Muscle of leg (tissue), 11 donors: ENCODE results near the gene ANKS1A. TPM values are rescaled to one million over a fixed set of nuclear protein-coding genes. Genes with fewer than 3 reads are reported as not detected.

Experiments
- DNase-seq: peaks from one replicate; pipeline ENCODE4 v3.0.0; 2013
- H3K27ac ChIP-seq: one replicate; pipeline ENCODE4 v1.5.1; 2013; ENCODE audit warnings: mild to moderate bottlenecking, low read length, control low read depth
- H3K27me3 ChIP-seq: one replicate; pipeline ENCODE4 v1.6.1; 2013; ENCODE audit warnings: low read length; ENCODE audit not compliant: control insufficient read depth, insufficient read depth
- H3K36me3 ChIP-seq: one replicate; pipeline ENCODE4 v1.6.1; 2013; ENCODE audit warnings: low read length; ENCODE audit not compliant: control insufficient read depth, insufficient read depth
- H3K4me1 ChIP-seq: one replicate; pipeline ENCODE4 v1.6.1; 2013; ENCODE audit warnings: low read length; ENCODE audit not compliant: control insufficient read depth, insufficient read depth
- H3K4me3 ChIP-seq: one replicate; pipeline ENCODE4 v1.5.1; 2013; ENCODE audit warnings: low read length, control low read depth
- H3K9me3 ChIP-seq: replicated peaks from 2 replicates; pipeline ENCODE4 v1.6.1; 2013; ENCODE audit warnings: low read depth, low read length; ENCODE audit not compliant: control insufficient read depth
- WGBS: methylation state at CpG from one replicate; pipeline ENCODE4 v1.1.5; 2013; ENCODE audit warnings: missing lambda C conversion rate; ENCODE audit not compliant: insufficient coverage; 5-methylcytosine and 5-hydroxymethylcytosine counted together
- polyA plus RNA-seq, 8 donors: library from polyadenylated mRNA; unstranded; fragments of 120-200 nt; gene quantifications; one replicate each; pipeline versions ENCODE4 v1.2.1 to v1.2.3, GENCODE V29; 2013; ENCODE audit warnings: inconsistent platforms in 1 of 8, low replicate concordance in 1 of 8; ENCODE audit not compliant: insufficient read length in 8 of 8, insufficient read depth in 1 of 8
- total RNA-seq: library from RNA; stranded (reverse); fragments of 120-200 nt; gene quantifications from one replicate; pipeline ENCODE4 v1.2.4, GENCODE V29; 2013

ANKS1A gene
- total and polyA plus RNA-seq, 9 donors: 22.7 to 56.0 (median 39.8) TPM

GRCh38 chr6:35025232-35026188 lies 136.5 kb downstream of the ANKS1A start:
- WGBS: 60% methylated on average over 1 of the region's 11 CpGs
- DNase-seq: no peak
- no peaks in the 10 kb centered on the region for H3K9me3 ChIP-seq
- H3K4me1 ChIP-seq: peaks cover 35% of the 10 kb centered on the region
- no peaks in the 10 kb centered on the region for H3K27me3 ChIP-seq
- peak overlapping the region; percentile 88 for H3K27ac ChIP-seq
- peaks cover 26% of the 10 kb centered on the region for H3K36me3 ChIP-seq
- H3K4me3 ChIP-seq: no peak overlapping the region

- H3K27me3 ChIP-seq: no peaks in the 10 kb centered on the region
- no peaks in the 10 kb centered on the region for H3K9me3 ChIP-seq
- H3K36me3 ChIP-seq: peaks cover 29% of the 10 kb centered on the region
- peaks cover 23% of the 10 kb centered on the region for H3K4me1 ChIP-seq
- WGBS: 50% methylated on average over 2 of the region's 5 CpGs
- no peak for DNase-seq
- H3K4me3 ChIP-seq: no peak overlapping the region
- no peak overlapping the region for H3K27ac ChIP-seq
Observed at GRCh38 chr6:35026434-35027222, 137.6 kb downstream of the ANKS1A start.

- DNase-seq: no peak
- peaks cover 29% of the 10 kb centered on the region for H3K36me3 ChIP-seq
- 100% methylated on average over 2 of the region's 2 CpGs for WGBS
- no peak overlapping the region for H3K4me3 ChIP-seq
- no peak overlapping the region for H3K27ac ChIP-seq
- H3K9me3 ChIP-seq: no peaks in the 10 kb centered on the region
- H3K27me3 ChIP-seq: no peaks in the 10 kb centered on the region
- peaks cover 22% of the 10 kb centered on the region for H3K4me1 ChIP-seq
Observed at GRCh38 chr6:35027807-35028206, 138.8 kb downstream of the ANKS1A start.

GRCh38 chr6:35028781-35029769 lies 140.0 kb downstream of the ANKS1A start:
- 100% methylated on average over 3 of the region's 9 CpGs for WGBS
- H3K36me3 ChIP-seq: peaks cover 27% of the 10 kb centered on the region
- H3K4me1 ChIP-seq: peaks cover 12% of the 10 kb centered on the region
- no peak overlapping the region for H3K4me3 ChIP-seq
- no peak overlapping the region for H3K27ac ChIP-seq
- no peaks in the 10 kb centered on the region for H3K27me3 ChIP-seq
- H3K9me3 ChIP-seq: no peaks in the 10 kb centered on the region
- DNase-seq: no peak

GRCh38 chr6:35030099-35030498 lies 141.0 kb downstream of the ANKS1A start:
- H3K4me1 ChIP-seq: peaks cover 11% of the 10 kb centered on the region
- H3K36me3 ChIP-seq: peaks cover 29% of the 10 kb centered on the region
- no peak overlapping the region for H3K27ac ChIP-seq
- H3K9me3 ChIP-seq: no peaks in the 10 kb centered on the region
- WGBS: no CpG with 5 or more reads among the region's 2 CpGs
- H3K4me3 ChIP-seq: no peak overlapping the region
- H3K27me3 ChIP-seq: no peaks in the 10 kb centered on the region
- peak; percentile 55 for DNase-seq

- H3K27ac ChIP-seq: no peak overlapping the region
- 100% methylated on average over 1 of the region's 5 CpGs for WGBS
Observed at GRCh38 chr6:35031611-35032529, 142.8 kb downstream of the ANKS1A start.

GRCh38 chr6:35033683-35034082 lies 144.6 kb downstream of the ANKS1A start:
- Histone ChIP-seq H3K4me1 (peaks cover 27% of the 10 kb centered on the region), H3K9me3 (no peaks in the 10 kb centered on the region), H3K36me3 (peaks cover 28% of the 10 kb centered on the region), H3K4me3 (no peak overlapping the region), H3K27ac (no peak overlapping the region), H3K27me3 (no peaks in the 10 kb centered on the region)
- DNase-seq: no peak
- WGBS: 85% methylated on average over 5 of the region's 6 CpGs

More at GRCh38 chr6:35031611-35032529, 142.8 kb downstream of the ANKS1A start:
- Histone ChIP-seq H3K4me3 (no peak overlapping the region), H3K9me3 (no peaks in the 10 kb centered on the region), H3K36me3 (peaks cover 35% of the 10 kb centered on the region), H3K27me3 (no peaks in the 10 kb centered on the region), H3K4me1 (peaks cover 16% of the 10 kb centered on the region)
- no peak for DNase-seq

- H3K27me3 ChIP-seq: no peaks in the 10 kb centered on the region
- no peak for DNase-seq
- 64% methylated on average over 10 of the region's 13 CpGs for WGBS
- peak overlapping the region; percentile 43 for H3K27ac ChIP-seq
- no peaks in the 10 kb centered on the region for H3K9me3 ChIP-seq
- no peak overlapping the region for H3K4me3 ChIP-seq
- H3K4me1 ChIP-seq: peaks cover 27% of the 10 kb centered on the region
- peaks cover 30% of the 10 kb centered on the region for H3K36me3 ChIP-seq
Observed at GRCh38 chr6:35034411-35035191, 145.5 kb downstream of the ANKS1A start.
